IPS-15b (cell line): ENCODE results near the gene DNAH3.

Experiments
- H3K27me3 ChIP-seq: one replicate; pipeline ENCODE4 v1.6.1; 2013; ENCODE audit warnings: low read length; ENCODE audit not compliant: control insufficient read depth, insufficient read depth
- H3K36me3 ChIP-seq: one replicate; pipeline ENCODE4 v1.6.1; 2013; ENCODE audit warnings: low read length; ENCODE audit not compliant: control insufficient read depth, insufficient read depth
- H3K4me1 ChIP-seq: one replicate; pipeline ENCODE4 v1.6.1; 2013; ENCODE audit warnings: mild to moderate bottlenecking, low read length; ENCODE audit not compliant: control insufficient read depth, insufficient read depth
- H3K4me3 ChIP-seq: one replicate; pipeline ENCODE4 v1.5.1; 2013; ENCODE audit warnings: low read depth, low read length
- H3K9ac ChIP-seq: one replicate; pipeline ENCODE4 v1.6.1; 2013; ENCODE audit warnings: low read depth, mild to moderate bottlenecking, low read length
- H3K9me3 ChIP-seq: one replicate; pipeline ENCODE4 v1.6.1; 2013; ENCODE audit warnings: mild to moderate bottlenecking, low read length; ENCODE audit not compliant: control insufficient read depth, insufficient read depth

The DNAH3 gene

DNA sequence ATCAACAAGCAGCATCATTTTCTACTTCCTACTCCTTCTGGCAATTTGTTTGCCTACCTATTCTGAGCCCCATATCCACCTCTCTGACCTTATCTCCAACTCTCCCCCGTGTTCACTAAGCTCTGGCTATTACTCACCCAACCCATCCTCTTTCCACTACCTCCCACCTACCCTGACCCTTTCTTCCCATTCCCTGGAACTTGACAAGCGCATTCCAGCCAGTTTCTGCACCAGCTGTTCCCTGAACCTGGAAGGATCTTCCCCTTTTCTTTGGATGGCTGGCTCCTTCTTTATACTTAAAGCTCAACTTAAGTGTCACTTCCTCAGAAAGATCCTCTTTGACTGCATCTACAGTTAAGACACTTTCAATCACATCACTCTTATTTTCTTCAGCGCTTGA lies 252.7 kb downstream of the DNAH3 start:
- Histone ChIP-seq H3K27me3 (no peaks in the 10 kb centered on the region), H3K4me3 (no peak overlapping the region), H3K9ac (no peak overlapping the region), H3K4me1 (peaks cover 7% of the 10 kb centered on the region), H3K9me3 (no peaks in the 10 kb centered on the region), H3K36me3 (no peaks in the 10 kb centered on the region)

DNA sequence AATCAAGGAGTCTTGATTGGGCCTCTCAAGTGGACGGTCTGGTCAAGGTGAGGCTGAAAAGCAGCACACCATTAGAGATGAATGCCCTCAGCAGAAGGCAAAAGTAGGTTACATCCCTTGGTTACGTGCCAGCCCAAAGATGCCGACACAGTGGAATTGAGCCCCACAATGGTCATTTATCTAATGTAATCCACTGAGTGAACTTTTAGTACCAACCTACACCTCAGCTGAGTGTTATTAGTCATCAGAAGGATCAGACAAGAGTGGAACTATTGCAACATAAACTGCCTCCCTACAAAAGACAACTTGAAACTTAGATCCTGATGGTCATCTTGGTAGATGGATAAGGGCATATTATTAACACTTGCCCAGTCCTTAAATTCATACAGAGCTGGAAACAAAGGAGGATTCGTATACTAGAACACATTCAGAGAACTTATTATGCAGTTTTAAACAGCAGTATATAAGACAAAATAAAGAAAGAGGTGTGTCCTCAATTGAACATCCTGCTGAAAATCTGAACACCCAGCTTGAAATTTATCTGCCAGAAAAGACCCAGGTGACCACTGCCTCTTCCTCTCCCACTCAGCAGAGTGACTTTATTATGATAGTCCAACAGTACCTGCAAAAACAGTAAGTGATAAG lies 253.3 kb downstream of the DNAH3 start:
- Histone ChIP-seq H3K4me3 (no peak overlapping the region), H3K9me3 (no peaks in the 10 kb centered on the region), H3K4me1 (peaks cover 7% of the 10 kb centered on the region), H3K9ac (no peak overlapping the region), H3K27me3 (no peaks in the 10 kb centered on the region), H3K36me3 (no peaks in the 10 kb centered on the region)

DNA sequence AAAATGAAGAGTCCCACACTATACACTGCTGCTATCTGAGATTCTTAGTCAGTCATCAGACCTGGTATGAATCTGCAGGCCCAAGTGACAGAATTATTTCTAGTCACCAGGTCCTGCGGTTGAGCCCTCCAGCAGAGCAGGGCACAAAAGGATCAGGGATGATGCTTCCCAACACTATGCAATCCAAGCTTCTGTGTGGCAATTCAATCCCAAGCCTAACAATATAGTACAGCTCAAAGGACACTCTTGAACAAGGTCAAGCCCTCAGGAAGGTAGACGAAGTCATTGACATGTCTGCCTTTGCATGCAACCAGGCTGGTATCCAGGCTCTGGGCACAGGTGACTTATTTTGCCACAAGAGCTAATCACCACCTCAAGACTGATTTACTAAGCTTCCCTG lies 256.3 kb downstream of the DNAH3 start:
- H3K36me3 ChIP-seq, result no peaks in the 10 kb centered on the region
- no peak overlapping the region for H3K9ac ChIP-seq
- H3K4me1 ChIP-seq, result peaks cover 13% of the 10 kb centered on the region

DNA sequence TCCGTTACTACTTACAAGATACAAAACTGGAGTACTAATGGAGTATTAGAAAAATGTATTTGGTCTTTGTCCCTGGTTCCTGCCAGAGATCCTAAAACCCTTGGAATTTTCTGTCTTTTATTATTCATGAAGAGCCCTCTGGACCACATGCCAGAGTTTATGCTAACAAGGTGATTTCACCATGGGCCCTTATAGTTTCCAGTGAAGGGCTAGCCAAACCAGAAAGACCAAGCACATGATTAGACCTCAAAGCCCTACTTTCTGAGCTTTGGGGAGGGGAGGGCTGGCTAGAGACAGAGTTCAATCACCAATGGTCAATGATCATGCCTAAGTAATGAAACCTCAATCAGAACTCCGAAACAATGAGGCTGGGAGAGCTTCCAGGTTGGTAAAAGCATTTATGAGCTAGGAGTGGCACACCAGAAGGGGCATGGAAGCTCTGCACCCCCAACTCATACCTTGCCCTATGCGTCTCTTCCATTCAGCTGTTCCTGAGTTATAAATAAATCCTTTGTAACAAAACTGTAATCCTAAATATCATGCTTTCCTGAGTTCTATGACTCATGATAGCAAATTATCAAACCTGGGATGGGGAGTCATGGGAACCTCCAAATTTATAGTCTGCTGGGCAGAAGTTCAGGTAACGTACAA lies 260.9 kb downstream of the DNAH3 start:
- Histone ChIP-seq H3K27me3 (no peaks in the 10 kb centered on the region), H3K4me3 (no peak overlapping the region), H3K36me3 (no peaks in the 10 kb centered on the region), H3K9ac (no peak overlapping the region), H3K9me3 (no peaks in the 10 kb centered on the region), H3K4me1 (peaks cover 8% of the 10 kb centered on the region)

More for the DNA sequence above, 256.3 kb downstream of the DNAH3 start:
- H3K9me3 ChIP-seq, result no peaks in the 10 kb centered on the region
- H3K27me3 ChIP-seq, result no peaks in the 10 kb centered on the region
- no peak overlapping the region for H3K4me3 ChIP-seq

DNA sequence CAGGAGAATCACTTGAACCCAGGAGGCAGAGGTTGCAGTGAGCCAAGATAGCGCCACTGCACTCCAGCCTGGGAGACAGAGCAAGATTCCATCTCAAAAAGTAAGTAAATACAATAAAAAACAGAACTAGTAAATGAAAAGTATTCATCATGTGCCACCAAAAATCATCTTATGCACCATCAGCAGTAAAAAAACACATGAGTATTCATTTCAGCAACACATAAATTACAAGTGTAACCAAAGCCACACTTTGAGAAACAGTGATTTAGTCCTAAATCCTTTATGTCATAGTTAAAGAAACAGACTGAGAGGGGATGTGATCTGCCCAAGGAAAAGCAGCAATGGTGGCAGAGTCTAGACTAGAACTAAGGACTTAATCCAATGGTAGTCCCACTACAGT lies 263.4 kb downstream of the DNAH3 start:
- Histone ChIP-seq H3K4me1 (peaks cover 8% of the 10 kb centered on the region), H3K9ac (no peak overlapping the region), H3K9me3 (no peaks in the 10 kb centered on the region)

DNA sequence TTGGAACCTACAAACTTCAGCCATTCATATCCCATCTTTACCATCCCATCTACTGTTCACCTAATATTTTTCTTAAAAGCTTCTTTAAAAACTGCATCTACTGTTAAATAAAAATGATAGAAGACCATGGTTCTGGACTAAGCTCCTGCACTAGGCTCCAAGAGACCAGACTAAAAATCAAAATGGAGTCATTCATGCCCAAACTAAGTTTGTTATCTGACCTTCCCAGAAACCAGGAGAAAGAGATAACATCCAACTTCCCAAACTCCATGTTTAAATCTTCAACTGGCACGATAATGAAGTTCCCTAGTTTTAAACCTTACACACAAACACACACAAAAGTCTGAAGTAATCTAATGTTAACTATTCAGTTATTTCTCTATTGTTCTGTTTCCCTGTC lies 264.3 kb downstream of the DNAH3 start:
- Histone ChIP-seq H3K9me3 (no peaks in the 10 kb centered on the region), H3K9ac (no peak overlapping the region), H3K4me3 (no peak overlapping the region), H3K4me1 (peaks cover 8% of the 10 kb centered on the region), H3K36me3 (no peaks in the 10 kb centered on the region), H3K27me3 (no peaks in the 10 kb centered on the region)

More for the DNA sequence above, 263.4 kb downstream of the DNAH3 start:
- H3K36me3 ChIP-seq, result no peaks in the 10 kb centered on the region
- H3K4me3 ChIP-seq, result no peak overlapping the region
- no peaks in the 10 kb centered on the region for H3K27me3 ChIP-seq

DNA sequence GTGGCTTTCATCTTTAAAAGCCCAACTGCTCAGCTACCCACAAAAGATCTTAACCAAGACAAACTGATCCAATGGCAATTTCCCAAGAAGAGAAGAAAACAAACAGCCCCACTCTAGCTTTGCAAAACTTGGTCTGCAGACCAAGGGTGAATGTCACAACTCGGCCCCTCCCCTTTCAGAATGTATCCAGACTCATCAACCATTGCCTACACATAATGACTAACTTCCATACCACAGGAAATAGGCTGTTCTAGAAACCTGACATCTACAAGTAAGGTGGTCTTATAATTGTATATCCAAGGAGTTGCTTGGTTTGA lies 266.4 kb downstream of the DNAH3 start:
- Histone ChIP-seq H3K36me3 (no peaks in the 10 kb centered on the region), H3K9ac (no peak overlapping the region), H3K27me3 (no peaks in the 10 kb centered on the region), H3K9me3 (no peaks in the 10 kb centered on the region), H3K4me1 (no peaks in the 10 kb centered on the region), H3K4me3 (no peak overlapping the region)

DNA sequence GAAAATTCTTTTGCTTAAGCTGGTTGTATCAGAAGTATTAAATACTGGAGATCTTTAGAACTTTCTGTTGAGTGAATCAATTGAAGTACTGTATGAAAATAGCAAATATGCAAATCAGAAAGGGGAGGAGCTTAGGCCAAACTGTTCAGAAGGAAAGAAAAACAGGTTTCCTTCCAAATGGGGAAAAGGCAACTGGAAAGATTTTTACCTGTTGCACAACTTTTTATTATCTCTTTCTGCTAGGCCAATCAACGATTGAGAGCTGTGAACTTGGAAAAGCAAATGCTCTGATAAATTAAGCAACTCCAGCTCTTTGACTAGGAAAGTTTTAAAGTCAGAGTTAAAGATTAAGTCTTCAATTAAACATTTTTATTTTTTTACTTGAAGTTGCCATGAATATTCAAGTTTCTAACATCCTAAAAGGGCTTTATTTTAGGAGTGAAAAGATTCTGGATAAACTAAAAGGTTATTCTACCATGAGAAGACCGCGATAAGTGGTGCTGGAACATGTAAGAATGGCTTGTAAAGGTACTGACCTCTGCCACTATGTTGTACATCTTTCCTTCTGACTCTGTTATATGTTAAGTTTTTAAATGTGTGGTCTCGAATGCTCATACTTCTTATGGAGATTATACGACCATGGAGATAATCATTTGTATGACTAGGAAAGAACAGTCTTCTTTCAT lies 266.9 kb downstream of the DNAH3 start:
- Histone ChIP-seq H3K36me3 (no peaks in the 10 kb centered on the region), H3K27me3 (no peaks in the 10 kb centered on the region), H3K4me3 (no peak overlapping the region), H3K9me3 (no peaks in the 10 kb centered on the region), H3K4me1 (no peaks in the 10 kb centered on the region), H3K9ac (no peak overlapping the region)
